Right lobe of liver (tissue), 6 donors: ENCODE data around the gene OST4. TPM values are rescaled to one million over a fixed set of nuclear protein-coding genes. Genes with fewer than 3 reads are reported as not detected.
A peak's percentile ranks its signal among the peaks of the same experiment; 100 is the strongest.

Experiments used
- ATAC-seq, 4 donors: fragments of 200-7000 bp; cut with Tn5 transposase; one replicate each; pipeline ENCODE4 v1.9.1; 2020; ENCODE audit warnings: mild to moderate bottlenecking in 4 of 4, moderate library complexity in 4 of 4
- DNase-seq, 3 donors: peaks; one replicate each; pipeline ENCODE4 v3.0.0-alpha.2; 2020
- H3K27ac ChIP-seq, 3 donors: fragments of 200-600 bp; one replicate each; pipeline ENCODE4 v1.8.0; 2022
- H3K27me3 ChIP-seq, 2 donors: fragments of 200-600 bp; one replicate each; pipeline ENCODE4 v1.8.0; 2022
- H3K36me3 ChIP-seq, 4 donors: fragments of 200-600 bp; sonication (generic) in 1 of 4; one replicate each; pipeline versions ENCODE4 v1.5.1 to v1.8.0; 2017 to 2022; ENCODE audit warnings: control low read depth in 1 of 4
- H3K4me1 ChIP-seq, 4 donors: fragments of 200-600 bp; sonication (generic) in 1 of 4; one replicate each; pipeline versions ENCODE4 v1.5.1 to v1.8.0; 2017 to 2022; ENCODE audit warnings: control low read depth in 1 of 4
- H3K4me3 ChIP-seq, 3 donors: fragments of 200-600 bp; one replicate each; pipeline ENCODE4 v1.8.0; 2022
- H3K9me3 ChIP-seq, 4 donors: fragments of 200-600 bp; sonication (generic) in 1 of 4; one replicate each; pipeline versions ENCODE4 v1.5.1 to v1.8.0; 2017 to 2022; ENCODE audit warnings: control low read depth in 1 of 4
- POLR2A ChIP-seq: fragments of 450-650 bp; IDR thresholded peaks from one replicate; pipeline ENCODE4 v1.6.1; 2017; ENCODE audit warnings: antibody characterized with exemption, mild to moderate bottlenecking
- WGBS: methylation state at CpG from one replicate; pipeline ENCODE4 v1.1.6; 2018; ENCODE audit warnings: low coverage, low lambda C conversion rate; ENCODE audit not compliant: insufficient coverage; ENCODE audit errors: missing lambda C conversion rate; 5-methylcytosine and 5-hydroxymethylcytosine counted together
- intact Hi-C, 2 donors: fragments of 100-400 bp; cut with DNase I; formaldehyde crosslinking; loops; one replicate each; pipeline versions ENCODE4 v1.11.2 to v1.14.1; 2022
- total RNA-seq, 6 experiments: library from RNA; depleted of rRNA in 2 of 6; stranded (reverse); fragments of >200 nt in 2 of 6; fragmentation: NEBNext Ultra II Directional in 3 of 6; extraction: Animal tissue kit (Norgen Biotek cat#: 25700) in 3 of 6; gene quantifications; one replicate each; pipeline versions ENCODE4 v1.1.0 to v1.2.4, GENCODE V29; 2016 to 2023
- TF ChIP-seq, protein P1 (sequence below), 4 donors: fragments of 200-600 bp in 3 of 4; fragments of 450-650 bp in 1 of 4; IDR thresholded peaks; one replicate each; pipeline versions ENCODE4 v1.5.1 to v1.8.0; 2016 to 2022; ENCODE audit warnings: antibody characterized with exemption in 4 of 4, mild to moderate bottlenecking in 2 of 4
- donor health status: DM: no; HTN: yes; CAD: no.
- donor health status: DM: no; HTN: no; CAD: no.
- donor health status: DM: no; HTN: no; CAD: no.
- donor health status: DM: no; HTN: yes; CAD: no.
- donor health status: DM: no; HTN: yes; CAD: no.

Gene OST4
- total RNA-seq, 6 experiments from 2014 or later = 144 to 182 (median 161) TPM

DNA sequence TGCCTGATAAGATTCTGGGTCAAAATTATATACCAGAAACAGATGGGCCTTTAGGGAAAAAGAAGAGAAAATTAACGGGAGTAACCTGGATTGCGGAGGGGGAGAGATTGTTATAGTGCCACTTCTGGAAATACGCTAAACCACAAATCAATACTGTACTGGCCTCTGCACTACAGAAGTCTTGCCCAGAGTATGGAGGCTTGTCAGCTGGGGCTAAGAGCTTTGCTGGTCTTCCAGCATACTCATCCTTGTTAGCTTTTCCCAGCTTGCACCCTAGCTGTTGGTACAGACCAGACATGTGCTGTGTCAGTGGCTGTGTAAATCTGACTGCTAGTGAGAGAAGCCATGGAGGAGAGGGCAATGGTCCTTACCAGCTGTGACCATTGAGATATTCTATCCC, 11.1 kb downstream of the OST4 start:
- H3K27ac ChIP-seq = no peak overlapping the region
- ATAC-seq (peak; percentile 56 to 75 (median 69)), DNase-seq (no peak)
- no peak overlapping the region for H3K4me3 ChIP-seq
- 28% methylated on average over 3 of the region's 3 CpGs for WGBS
- TF ChIP-seq, protein P1, sequence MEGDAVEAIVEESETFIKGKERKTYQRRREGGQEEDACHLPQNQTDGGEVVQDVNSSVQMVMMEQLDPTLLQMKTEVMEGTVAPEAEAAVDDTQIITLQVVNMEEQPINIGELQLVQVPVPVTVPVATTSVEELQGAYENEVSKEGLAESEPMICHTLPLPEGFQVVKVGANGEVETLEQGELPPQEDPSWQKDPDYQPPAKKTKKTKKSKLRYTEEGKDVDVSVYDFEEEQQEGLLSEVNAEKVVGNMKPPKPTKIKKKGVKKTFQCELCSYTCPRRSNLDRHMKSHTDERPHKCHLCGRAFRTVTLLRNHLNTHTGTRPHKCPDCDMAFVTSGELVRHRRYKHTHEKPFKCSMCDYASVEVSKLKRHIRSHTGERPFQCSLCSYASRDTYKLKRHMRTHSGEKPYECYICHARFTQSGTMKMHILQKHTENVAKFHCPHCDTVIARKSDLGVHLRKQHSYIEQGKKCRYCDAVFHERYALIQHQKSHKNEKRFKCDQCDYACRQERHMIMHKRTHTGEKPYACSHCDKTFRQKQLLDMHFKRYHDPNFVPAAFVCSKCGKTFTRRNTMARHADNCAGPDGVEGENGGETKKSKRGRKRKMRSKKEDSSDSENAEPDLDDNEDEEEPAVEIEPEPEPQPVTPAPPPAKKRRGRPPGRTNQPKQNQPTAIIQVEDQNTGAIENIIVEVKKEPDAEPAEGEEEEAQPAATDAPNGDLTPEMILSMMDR (IDR thresholded peaks at IDR 0.05) = no peak
- TF ChIP-seq POLR2A = no peak
- no peaks in the 10 kb centered on the region for H3K9me3 ChIP-seq
- intact Hi-C loops = no loop called here
- H3K27me3 ChIP-seq = no peaks in the 10 kb centered on the region
- peaks cover 0 to 17% (median 5%) of the 10 kb centered on the region in 4 donors for H3K4me1 ChIP-seq
- H3K36me3 ChIP-seq = peaks cover 0 to 10% (median 2%) of the 10 kb centered on the region in 4 donors

DNA sequence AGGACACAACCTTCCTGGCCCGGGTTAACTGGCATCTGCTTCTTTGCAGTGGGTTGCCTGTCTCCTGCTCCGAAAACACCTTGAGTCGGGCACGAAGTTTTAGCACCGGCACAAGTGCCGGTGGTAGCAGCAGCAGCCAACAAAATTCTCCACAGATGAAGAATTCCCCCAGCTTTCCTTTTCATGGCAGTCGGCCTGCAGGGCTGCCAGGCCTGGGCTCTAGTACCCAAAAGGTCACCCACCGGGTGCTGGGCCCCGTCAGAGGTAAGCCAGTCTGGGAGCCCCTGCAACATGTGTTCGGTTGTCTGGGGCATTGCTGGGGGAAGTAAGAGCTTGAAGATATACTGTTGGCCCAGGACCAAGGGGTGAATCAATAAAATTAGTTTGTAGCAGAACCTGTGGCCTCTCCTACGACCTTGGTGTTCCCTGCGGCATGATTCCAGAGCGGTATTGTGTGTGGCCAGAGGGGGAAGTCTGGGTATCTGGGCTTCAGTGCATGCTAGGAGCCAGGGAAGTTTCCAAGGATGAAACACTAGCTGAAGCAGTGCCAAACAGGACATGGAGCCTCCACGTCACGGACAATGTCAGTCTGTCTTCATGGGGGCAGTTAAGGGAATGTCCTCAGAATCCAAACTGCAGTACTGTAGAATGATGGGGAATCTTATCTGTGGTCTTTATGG, 12.2 kb downstream of the OST4 start:
- TF ChIP-seq, protein P1 (IDR thresholded peaks at IDR 0.05) = no peak
- TF ChIP-seq POLR2A = no peak
- Histone ChIP-seq H3K27ac (no peak overlapping the region), H3K4me3 (no peak overlapping the region), H3K36me3 (peaks cover 0 to 10% (median 2%) of the 10 kb centered on the region in 4 donors), H3K27me3 (no peaks in the 10 kb centered on the region), H3K9me3 (no peaks in the 10 kb centered on the region), H3K4me1 (peaks cover 0 to 17% (median 5%) of the 10 kb centered on the region in 4 donors)
- DNase-seq (no peak), ATAC-seq (peak; percentile 54 to 73 (median 64))
- intact Hi-C loops = no loop called here
- 58% methylated on average over 9 of the region's 15 CpGs for WGBS

DNA sequence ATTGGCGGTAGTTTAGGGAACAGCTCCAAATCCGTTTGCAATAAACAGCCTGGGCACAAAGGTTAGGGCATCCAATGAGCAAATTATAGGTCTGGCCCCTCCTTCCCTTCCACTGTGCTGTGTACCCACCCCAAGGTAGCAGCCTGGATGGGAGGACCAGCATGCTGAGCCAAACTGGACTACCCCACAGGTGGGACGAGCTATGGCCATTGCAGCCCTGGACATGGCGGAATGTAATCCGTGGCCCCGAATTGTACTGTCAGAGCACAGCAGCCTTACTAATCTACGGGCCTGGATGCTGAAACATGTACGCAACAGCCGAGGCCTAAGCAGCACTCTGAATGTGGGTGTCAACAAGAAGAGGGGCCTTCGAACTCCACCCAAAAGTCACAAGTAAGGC, 13.2 kb downstream of the OST4 start:
- no peaks in the 10 kb centered on the region for H3K27me3 ChIP-seq
- peaks cover 0 to 10% (median 2%) of the 10 kb centered on the region in 4 donors for H3K36me3 ChIP-seq
- WGBS = 96% methylated on average over 4 of the region's 10 CpGs
- intact Hi-C loops = no loop called here
- no peak for TF ChIP-seq POLR2A
- TF ChIP-seq, protein P1 (IDR thresholded peaks at IDR 0.05) = no peak
- DNase-seq = no peak
- H3K4me1 ChIP-seq = peaks cover 0 to 17% (median 5%) of the 10 kb centered on the region in 4 donors
- ATAC-seq = no peak
- H3K4me3 ChIP-seq = no peak overlapping the region
- no peak overlapping the region for H3K27ac ChIP-seq
- H3K9me3 ChIP-seq = no peaks in the 10 kb centered on the region

DNA sequence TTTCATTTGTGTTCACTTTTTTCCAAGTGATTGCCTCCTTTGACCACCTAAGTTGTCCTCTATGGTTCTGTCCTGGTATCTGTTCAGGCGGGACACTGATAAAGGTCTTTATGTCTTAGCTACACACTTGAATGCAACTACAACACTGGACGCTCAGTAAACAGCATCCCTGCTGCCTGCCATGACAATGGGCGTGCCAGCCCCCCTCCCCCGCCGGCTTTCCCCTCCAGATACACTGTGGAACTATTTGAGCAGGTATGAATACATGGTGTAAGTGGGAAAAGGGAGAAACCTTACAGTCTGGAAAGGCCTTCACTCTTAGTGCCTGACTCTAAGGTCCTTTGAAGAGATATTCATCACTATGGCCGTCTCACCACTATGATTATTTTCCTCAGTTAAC, 14.3 kb downstream of the OST4 start:
- Histone ChIP-seq H3K4me1 (peaks cover 0 to 17% (median 5%) of the 10 kb centered on the region in 4 donors), H3K4me3 (no peak overlapping the region), H3K27ac (no peak overlapping the region), H3K9me3 (no peaks in the 10 kb centered on the region), H3K36me3 (peaks cover 0 to 10% (median 2%) of the 10 kb centered on the region in 4 donors), H3K27me3 (no peaks in the 10 kb centered on the region)
- 94% methylated on average over 3 of the region's 6 CpGs for WGBS
- TF ChIP-seq, protein P1 (IDR thresholded peaks at IDR 0.05) = no peak
- no peak for TF ChIP-seq POLR2A
- DNase-seq (no peak), ATAC-seq (no peak)
- intact Hi-C loops = no loop called here
